H54 (cell line): ENCODE data around the gene VSTM2B.

Experiments
- DNase-seq: peaks from one replicate; pipeline ENCODE4 v3.0.0; 2011; ENCODE audit warnings: low spot score, mixed read lengths; ENCODE audit not compliant: insufficient read length
- FAIRE-seq: peaks from 3 replicates; lab custom pipeline; 2011; peaks lifted over from hg19 to GRCh38; lab: Jason Lieb, UNC
- POLR2A ChIP-seq: IDR thresholded peaks from 2 replicates; pipeline ENCODE4 v1.6.1; 2011; ENCODE audit warnings: low read depth, mild to moderate bottlenecking, low read length

VSTM2B gene

DNA sequence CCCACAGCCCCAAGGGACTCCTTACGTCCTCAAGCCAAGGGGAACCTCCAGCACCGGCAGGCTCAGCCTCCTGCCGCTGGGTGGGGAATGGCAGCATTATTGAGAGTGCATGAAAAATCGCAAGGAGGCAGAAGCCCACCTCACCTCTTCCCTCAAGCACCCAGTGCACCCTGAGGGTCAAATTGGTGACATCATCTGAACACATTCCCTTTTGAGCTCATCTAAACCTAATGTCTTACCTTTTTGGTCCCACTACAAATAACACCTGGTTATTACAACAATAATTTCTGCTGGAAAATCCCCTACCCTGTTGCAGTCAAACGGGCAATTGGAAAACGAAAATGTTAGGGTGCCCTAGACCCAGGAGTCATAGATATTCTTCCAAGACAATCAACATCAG lies 68.1 kb downstream of the VSTM2B start:
- no peak for DNase-seq
- FAIRE-seq, result no peak
- no peak for TF ChIP-seq POLR2A

- no peak for TF ChIP-seq POLR2A
- FAIRE-seq, result no peak
These were observed 70.4 kb downstream of the VSTM2B start for GRCh38 chr19:29596080-29596727.

GRCh38 chr19:29596885-29597525 lies 71.2 kb downstream of the VSTM2B start:
- TF ChIP-seq POLR2A, result no peak
- FAIRE-seq (no peak), DNase-seq (no peak)

More at GRCh38 chr19:29596080-29596727, 70.4 kb downstream of the VSTM2B start:
- DNase-seq, result no peak

DNA sequence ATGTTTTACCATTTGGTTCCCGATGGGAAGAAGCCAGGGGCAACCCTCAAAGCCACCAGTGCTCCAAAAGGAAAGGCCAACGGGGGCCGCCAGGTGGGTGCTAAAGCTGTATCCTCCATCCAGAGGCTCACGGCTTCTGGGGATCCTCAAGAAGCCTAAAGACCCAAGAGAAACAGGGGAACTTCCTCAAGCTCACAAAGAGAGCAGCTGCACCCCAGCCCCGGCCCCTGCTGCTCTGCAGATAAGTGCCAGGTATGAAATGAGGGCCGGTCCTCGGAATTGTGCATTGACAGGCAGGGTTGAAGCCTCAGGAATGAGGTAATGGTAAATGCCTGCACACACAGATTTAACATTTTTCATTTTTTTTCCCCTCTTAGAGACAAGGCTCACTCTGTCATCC lies 72.2 kb downstream of the VSTM2B start:
- no peak for FAIRE-seq
- no peak for TF ChIP-seq POLR2A
- no peak for DNase-seq

DNA sequence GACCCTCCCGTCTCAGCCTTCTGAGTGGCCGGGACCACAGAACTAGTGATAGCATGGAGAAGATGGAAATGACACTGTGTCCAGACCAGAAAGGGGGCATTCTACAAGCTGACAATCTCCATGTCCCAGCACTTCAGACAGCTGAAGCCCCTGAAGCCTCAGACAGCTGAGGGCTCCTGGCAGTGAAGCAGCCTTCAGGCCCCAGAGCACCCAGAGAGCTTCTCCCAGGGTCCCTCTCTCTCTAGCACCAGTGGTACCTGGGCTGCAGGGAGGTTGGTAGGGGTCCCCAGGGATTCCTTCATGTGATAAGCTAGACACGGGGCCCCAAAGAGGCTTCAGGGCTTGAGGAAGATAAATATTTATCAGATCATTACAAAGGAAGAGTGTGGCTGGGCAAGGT lies 72.7 kb downstream of the VSTM2B start:
- FAIRE-seq (no peak), DNase-seq (no peak)
- no peak for TF ChIP-seq POLR2A

DNA sequence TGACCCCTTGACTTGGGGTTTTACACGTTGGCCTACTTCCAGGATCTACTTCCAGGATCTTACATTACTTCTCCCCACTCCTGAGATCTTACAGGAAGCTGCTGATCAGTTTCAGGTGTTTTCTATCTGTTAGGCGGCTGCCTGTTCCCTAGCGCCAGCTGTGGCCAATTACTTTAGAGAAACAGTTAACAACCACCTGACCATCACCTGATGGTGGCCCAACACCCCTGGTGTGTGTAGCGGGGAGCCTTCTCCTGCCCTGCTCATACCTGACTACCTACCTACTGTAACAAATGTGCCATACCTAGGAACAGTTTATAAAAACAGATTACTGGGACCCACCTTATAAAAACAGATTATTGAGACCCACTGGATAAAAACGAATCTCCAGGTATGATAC lies 77.5 kb downstream of the VSTM2B start:
- TF ChIP-seq POLR2A, result no peak
- FAIRE-seq, result no peak

GRCh38 chr19:29605653-29606419 lies 80.0 kb downstream of the VSTM2B start, which contains the start of gene POP4:
Gene POP4 (plus strand): TSS chr19:29606283. CDS start chr19:29606319, 36 bp downstream.
- peak; percentile 99 for DNase-seq
- peak; percentile 99 for TF ChIP-seq POLR2A
- peak; percentile 23 for FAIRE-seq

More for the DNA sequence above, 77.5 kb downstream of the VSTM2B start:
- no peak for DNase-seq

- peak; percentile 57 for DNase-seq
- TF ChIP-seq POLR2A, result no peak
- FAIRE-seq, result no peak
These were observed 80.6 kb downstream of the VSTM2B start for GRCh38 chr19:29606420-29606747.

- FAIRE-seq, result no peak
These were observed 83.8 kb downstream of the VSTM2B start for GRCh38 chr19:29609636-29610035.

GRCh38 chr19:29610213-29610573 lies 84.4 kb downstream of the VSTM2B start:
- DNase-seq, result no peak
- no peak for TF ChIP-seq POLR2A
- FAIRE-seq, result no peak

More at GRCh38 chr19:29609636-29610035, 83.8 kb downstream of the VSTM2B start:
- TF ChIP-seq POLR2A, result no peak
- DNase-seq, result no peak

- FAIRE-seq, result peak; percentile 67
- no peak for TF ChIP-seq POLR2A
- DNase-seq, result peak; percentile 87
These were observed 84.9 kb downstream of the VSTM2B start for GRCh38 chr19:29610574-29611271.

DNA sequence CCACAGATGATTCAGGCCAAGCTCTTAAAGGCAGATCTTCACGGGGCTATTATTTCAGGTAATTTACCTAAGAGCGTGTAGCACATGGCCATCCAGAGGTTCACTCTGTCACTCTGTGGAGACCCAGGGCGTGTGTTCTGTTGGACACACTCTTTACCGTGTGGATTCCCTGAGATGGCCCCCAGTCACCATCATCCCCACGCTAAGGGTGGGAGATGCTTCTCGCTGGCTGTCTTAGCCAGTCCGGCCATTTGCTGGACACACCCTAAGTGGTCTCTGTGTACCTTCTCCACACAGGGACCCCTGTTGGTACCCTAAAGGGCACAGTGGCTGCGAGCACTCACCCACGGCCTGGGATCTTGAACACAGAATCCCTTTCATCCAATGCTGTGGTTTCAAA lies 86.3 kb downstream of the VSTM2B start:
- DNase-seq (no peak), FAIRE-seq (no peak)
- no peak for TF ChIP-seq POLR2A

DNA sequence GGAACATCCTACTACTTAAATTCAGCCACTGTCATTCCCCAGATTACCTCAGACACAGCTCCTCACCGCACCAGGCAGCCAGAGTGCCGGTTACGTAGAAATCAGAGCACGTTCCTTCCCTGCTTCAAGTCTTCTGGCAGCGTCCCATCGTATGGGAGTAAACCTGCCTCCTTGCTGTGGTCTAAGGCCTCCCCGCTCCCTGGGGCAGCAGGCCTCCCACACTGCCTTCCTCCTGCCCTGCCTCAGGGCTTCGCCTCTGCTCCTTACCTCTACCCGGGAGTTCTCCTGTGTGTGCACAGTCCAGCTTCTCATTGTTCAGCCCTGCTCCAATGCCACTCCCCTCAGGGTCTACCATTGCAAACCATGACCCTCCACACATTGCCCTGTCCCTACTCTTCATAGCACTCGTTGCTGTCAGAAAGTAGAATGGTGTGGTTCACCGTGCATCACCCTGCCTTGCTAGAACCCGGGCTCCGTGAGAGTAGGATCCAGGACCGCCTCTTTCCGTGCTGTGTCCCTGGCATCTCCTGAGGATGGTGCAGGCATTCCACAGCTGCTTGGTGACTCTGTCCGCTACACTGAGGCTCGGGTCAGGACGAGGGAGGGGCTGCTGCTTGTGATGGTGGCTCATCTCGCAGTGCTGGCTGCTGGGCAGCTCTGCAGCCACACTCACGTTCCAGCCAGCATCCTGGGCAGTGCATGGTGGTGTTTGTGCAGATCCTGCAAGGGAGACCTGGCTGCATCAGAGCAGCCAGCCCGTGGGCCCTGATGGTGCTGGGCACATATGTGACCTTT lies 87.2 kb downstream of the VSTM2B start:
- TF ChIP-seq POLR2A, result no peak
- DNase-seq, result no peak
- FAIRE-seq, result no peak
